Upper lobe of left lung (tissue), 6 donors: ENCODE data around the gene ELN. TPM values are rescaled to one million over a fixed set of nuclear protein-coding genes. Genes with fewer than 3 reads are reported as not detected.
A peak's percentile ranks its signal among the peaks of the same experiment; 100 is the strongest.

ENCODE experiments used
- ATAC-seq, 2 donors: fragments of 200-7000 bp; cut with Tn5 transposase; one replicate each; pipeline ENCODE4 v1.9.1; 2022; ENCODE audit warnings: mild to moderate bottlenecking in 2 of 2, moderate library complexity in 2 of 2; ENCODE audit not compliant: low FRiP score in 2 of 2
- DNase-seq, 2 donors: peaks; one replicate each; pipeline ENCODE4 v3.0.0-alpha.2; 2019 to 2020
- H3K27ac ChIP-seq, 4 donors: fragments of 200-600 bp; sonication (generic); one replicate each; pipeline ENCODE4 v1.5.1; 2016 to 2019
- H3K27me3 ChIP-seq, 4 donors: fragments of 200-600 bp; sonication (generic); one replicate each; pipeline ENCODE4 v1.5.1; 2017 to 2019
- H3K36me3 ChIP-seq, 4 donors: fragments of 200-600 bp; sonication (generic); one replicate each; pipeline ENCODE4 v1.5.1; 2016 to 2019
- H3K4me1 ChIP-seq, 4 donors: fragments of 200-600 bp; sonication (generic); one replicate each; pipeline ENCODE4 v1.5.1; 2018 to 2019
- H3K4me3 ChIP-seq, 4 donors: fragments of 200-600 bp; sonication (generic); one replicate each; pipeline ENCODE4 v1.5.1; 2017 to 2019; ENCODE audit warnings: mild to moderate bottlenecking in 2 of 4, moderate library complexity in 1 of 4
- H3K9me3 ChIP-seq, 4 donors: fragments of 200-600 bp; sonication (generic); one replicate each; pipeline ENCODE4 v1.5.1; 2018 to 2019
- EP300 ChIP-seq, 4 donors: sonication (generic); formaldehyde crosslinking; IDR thresholded peaks; one replicate each; pipeline ENCODE4 v1.5.1; 2017; ENCODE audit warnings: antibody characterized with exemption in 4 of 4, control low read depth in 2 of 4
- POLR2A ChIP-seq, 4 donors: fragments of 450-650 bp; IDR thresholded peaks; one replicate each; pipeline ENCODE4 v1.5.1; 2016 to 2017; ENCODE audit warnings: antibody characterized with exemption in 4 of 4, mild to moderate bottlenecking in 2 of 4
- POLR2AphosphoS5 ChIP-seq, 2 donors: sonication (generic); formaldehyde crosslinking; IDR thresholded peaks; one replicate each; pipeline ENCODE4 v1.5.1; 2017; ENCODE audit warnings: antibody characterized with exemption in 2 of 2
- WGBS, 2 donors: methylation state at CpG; one replicate each; pipeline ENCODE4 v1.1.5; 2017 to 2018; 5-methylcytosine and 5-hydroxymethylcytosine counted together
- total RNA-seq, 6 donors: library from RNA; depleted of rRNA in 4 of 6; stranded (reverse); fragments of >200 nt in 4 of 6; gene quantifications; one replicate each; pipeline versions ENCODE4 v1.1.0 to v1.2.1, GENCODE V29; 2016 to 2021
- TF ChIP-seq, protein P1 (sequence below), 6 experiments: fragments of 450-650 bp in 4 of 6; fragments of 200-600 bp in 2 of 6; sonication (generic) in 2 of 6; IDR thresholded peaks; one replicate each; pipeline ENCODE4 v1.5.1; 2016 to 2019; ENCODE audit warnings: antibody characterized with exemption in 6 of 6
- donor health status: DM: no; HTN: no; CAD: no; lungs with moderate emphysema.
- donor health status: DM: no; HTN: yes; CAD: no; lungs with severe emphysema.

ELN gene
- total RNA-seq, 6 donors from 2014 or later, result 24.4 to 582 (median 229) TPM

DNA sequence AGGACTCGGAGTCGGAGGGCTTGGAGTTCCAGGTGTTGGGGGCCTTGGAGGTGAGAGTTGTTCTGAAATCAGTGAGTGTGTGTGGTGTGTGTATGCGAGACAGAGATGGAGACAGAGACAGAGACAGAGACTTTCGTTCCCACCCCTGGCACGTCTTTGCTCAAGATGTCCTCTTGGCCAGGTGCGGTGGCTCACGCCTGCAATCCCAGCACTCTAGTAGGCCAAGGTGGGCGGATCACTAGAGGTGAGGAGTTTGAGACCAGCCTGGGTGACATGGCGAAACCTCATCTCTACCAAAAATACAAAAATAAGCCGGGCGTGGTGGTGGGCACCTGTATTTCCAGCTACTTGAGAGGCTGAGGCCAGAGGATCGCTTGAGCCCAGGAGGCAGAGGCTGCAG is 35.7 kb downstream of the ELN start:
- Histone ChIP-seq H3K27ac (no peak overlapping the region), H3K4me1 (peaks cover 3 to 33% (median 18%) of the 10 kb centered on the region in 4 donors), H3K36me3 (peaks cover 0 to 22% (median 0%) of the 10 kb centered on the region in 4 donors), H3K27me3 (no peaks in the 10 kb centered on the region), H3K9me3 (no peaks in the 10 kb centered on the region), H3K4me3 (no peak overlapping the region)
- TF ChIP-seq, protein P1, sequence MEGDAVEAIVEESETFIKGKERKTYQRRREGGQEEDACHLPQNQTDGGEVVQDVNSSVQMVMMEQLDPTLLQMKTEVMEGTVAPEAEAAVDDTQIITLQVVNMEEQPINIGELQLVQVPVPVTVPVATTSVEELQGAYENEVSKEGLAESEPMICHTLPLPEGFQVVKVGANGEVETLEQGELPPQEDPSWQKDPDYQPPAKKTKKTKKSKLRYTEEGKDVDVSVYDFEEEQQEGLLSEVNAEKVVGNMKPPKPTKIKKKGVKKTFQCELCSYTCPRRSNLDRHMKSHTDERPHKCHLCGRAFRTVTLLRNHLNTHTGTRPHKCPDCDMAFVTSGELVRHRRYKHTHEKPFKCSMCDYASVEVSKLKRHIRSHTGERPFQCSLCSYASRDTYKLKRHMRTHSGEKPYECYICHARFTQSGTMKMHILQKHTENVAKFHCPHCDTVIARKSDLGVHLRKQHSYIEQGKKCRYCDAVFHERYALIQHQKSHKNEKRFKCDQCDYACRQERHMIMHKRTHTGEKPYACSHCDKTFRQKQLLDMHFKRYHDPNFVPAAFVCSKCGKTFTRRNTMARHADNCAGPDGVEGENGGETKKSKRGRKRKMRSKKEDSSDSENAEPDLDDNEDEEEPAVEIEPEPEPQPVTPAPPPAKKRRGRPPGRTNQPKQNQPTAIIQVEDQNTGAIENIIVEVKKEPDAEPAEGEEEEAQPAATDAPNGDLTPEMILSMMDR (IDR thresholded peaks at IDR 0.05), result no peak
- TF ChIP-seq POLR2A (IDR thresholded peaks at IDR 0.05), result no peak
- TF ChIP-seq POLR2AphosphoS5 (IDR thresholded peaks at IDR 0.05), result no peak
- TF ChIP-seq EP300 (IDR thresholded peaks at IDR 0.05), result no peak
- ATAC-seq (no peak), DNase-seq (no peak)
- 97 to 98% methylated on average over 12 of the region's 12 CpGs for WGBS, 2 donors

DNA sequence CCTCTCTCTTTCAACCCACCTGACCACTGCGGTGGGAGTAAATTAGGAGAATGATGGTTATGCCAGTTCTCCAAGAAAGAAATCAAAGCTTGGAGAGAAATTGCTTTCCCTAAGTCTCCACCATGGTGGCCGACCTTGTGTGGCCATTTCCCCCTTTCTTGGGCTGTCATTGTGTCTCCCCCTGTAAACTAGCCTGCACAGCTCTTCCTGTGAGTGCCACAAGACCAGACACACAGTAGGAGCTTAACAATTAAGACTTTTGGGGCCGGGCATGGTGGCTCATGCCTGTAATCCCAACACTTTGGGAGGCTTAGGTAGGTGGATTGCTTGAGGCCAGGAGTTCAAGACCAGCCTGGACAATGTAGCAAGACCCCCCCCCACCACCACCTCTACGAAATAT is 36.7 kb downstream of the ELN start:
- peaks cover 0 to 13% (median 0%) of the 10 kb centered on the region in 4 donors for H3K36me3 ChIP-seq

DNA sequence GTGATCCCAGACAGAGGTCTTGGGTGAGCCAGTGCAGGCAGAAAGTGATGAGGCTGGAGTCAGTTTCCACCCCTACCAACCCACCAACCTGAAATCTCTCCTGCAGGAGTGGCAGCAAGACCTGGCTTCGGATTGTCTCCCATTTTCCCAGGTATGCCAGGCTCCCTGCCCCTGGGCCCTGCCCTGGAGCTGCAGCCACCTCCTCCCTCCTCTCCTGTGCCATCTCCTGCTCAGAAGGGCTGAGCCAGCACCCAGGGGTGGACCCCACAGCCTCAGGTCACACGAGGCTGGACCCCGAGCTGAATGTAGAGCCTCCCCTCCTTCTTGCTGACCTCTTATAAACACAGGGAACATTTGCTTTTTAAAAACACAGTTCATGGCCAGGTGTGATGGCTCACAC is 38.7 kb downstream of the ELN start:
- DNase-seq, result peak in 1 of 2 donors; percentile 29
- H3K27ac ChIP-seq, result no peak overlapping the region
- H3K27me3 ChIP-seq, result no peaks in the 10 kb centered on the region
- WGBS, 2 donors, result 81 to 91% methylated on average over 3 of the region's 3 CpGs
- ATAC-seq, result no peak
- TF ChIP-seq EP300 (IDR thresholded peaks at IDR 0.05) (no peak), POLR2AphosphoS5 (IDR thresholded peaks at IDR 0.05) (no peak), POLR2A (IDR thresholded peaks at IDR 0.05) (no peak)
- TF ChIP-seq, protein P1 (IDR thresholded peaks at IDR 0.05), result no peak
- H3K4me1 ChIP-seq, result peaks cover 3 to 13% (median 9%) of the 10 kb centered on the region in 4 donors
- H3K36me3 ChIP-seq, result peaks cover 0 to 4% (median 0%) of the 10 kb centered on the region in 4 donors
- no peaks in the 10 kb centered on the region for H3K9me3 ChIP-seq
- no peak overlapping the region for H3K4me3 ChIP-seq

More for the DNA sequence above, 36.7 kb downstream of the ELN start:
- DNase-seq (no peak), ATAC-seq (no peak)
- Histone ChIP-seq H3K9me3 (no peaks in the 10 kb centered on the region), H3K27ac (no peak overlapping the region), H3K4me3 (no peak overlapping the region), H3K4me1 (peaks cover 3 to 28% (median 15%) of the 10 kb centered on the region in 4 donors), H3K27me3 (no peaks in the 10 kb centered on the region)
- TF ChIP-seq POLR2A (IDR thresholded peaks at IDR 0.05) (no peak), POLR2AphosphoS5 (IDR thresholded peaks at IDR 0.05) (no peak), EP300 (IDR thresholded peaks at IDR 0.05) (no peak)
- TF ChIP-seq, protein P1 (IDR thresholded peaks at IDR 0.05), result no peak
- 92 to 94% methylated on average over 4 of the region's 4 CpGs for WGBS, 2 donors

DNA sequence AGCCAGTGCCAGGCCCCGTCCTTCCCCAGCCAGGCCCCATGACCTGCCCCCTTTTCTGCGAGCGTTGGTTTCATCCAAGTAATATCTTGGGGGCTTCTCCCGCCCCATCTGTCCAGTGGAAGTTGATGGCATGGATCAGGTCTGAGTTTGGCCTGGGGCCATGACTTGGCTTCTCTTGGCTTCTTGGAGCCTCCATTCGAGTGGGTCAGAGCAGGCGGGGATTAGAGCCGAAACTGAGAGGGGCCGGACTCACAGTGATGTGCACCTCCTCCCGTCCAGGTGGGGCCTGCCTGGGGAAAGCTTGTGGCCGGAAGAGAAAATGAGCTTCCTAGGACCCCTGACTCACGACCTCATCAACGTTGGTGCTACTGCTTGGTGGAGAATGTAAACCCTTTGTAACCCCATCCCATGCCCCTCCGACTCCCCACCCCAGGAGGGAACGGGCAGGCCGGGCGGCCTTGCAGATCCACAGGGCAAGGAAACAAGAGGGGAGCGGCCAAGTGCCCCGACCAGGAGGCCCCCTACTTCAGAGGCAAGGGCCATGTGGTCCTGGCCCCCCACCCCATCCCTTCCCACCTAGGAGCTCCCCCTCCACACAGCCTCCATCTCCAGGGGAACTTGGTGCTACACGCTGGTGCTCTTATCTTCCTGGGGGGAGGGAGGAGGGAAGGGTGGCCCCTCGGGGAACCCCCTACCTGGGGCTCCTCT is 40.6 kb downstream of the ELN start:
- Histone ChIP-seq H3K9me3 (no peaks in the 10 kb centered on the region), H3K4me1 (no peaks in the 10 kb centered on the region), H3K4me3 (no peak overlapping the region), H3K27me3 (no peaks in the 10 kb centered on the region), H3K27ac (no peak overlapping the region), H3K36me3 (no peaks in the 10 kb centered on the region)
- ATAC-seq, result no peak
- TF ChIP-seq, protein P1 (IDR thresholded peaks at IDR 0.05), result no peak
- peak in 1 of 2 donors; percentile 69 for DNase-seq
- 85 to 86% methylated on average over 20 of the region's 20 CpGs for WGBS, 2 donors

DNA sequence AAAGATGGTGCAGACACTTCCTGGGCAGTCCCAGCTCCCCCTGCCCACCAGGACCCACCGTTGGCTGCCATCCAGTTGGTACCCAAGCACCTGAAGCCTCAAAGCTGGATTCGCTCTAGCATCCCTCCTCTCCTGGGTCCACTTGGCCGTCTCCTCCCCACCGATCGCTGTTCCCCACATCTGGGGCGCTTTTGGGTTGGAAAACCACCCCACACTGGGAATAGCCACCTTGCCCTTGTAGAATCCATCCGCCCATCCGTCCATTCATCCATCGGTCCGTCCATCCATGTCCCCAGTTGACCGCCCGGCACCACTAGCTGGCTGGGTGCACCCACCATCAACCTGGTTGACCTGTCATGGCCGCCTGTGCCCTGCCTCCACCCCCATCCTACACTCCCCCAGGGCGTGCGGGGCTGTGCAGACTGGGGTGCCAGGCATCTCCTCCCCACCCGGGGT is 41.1 kb downstream of the ELN start:
- Histone ChIP-seq H3K36me3 (no peaks in the 10 kb centered on the region), H3K4me1 (no peaks in the 10 kb centered on the region), H3K27me3 (no peaks in the 10 kb centered on the region), H3K27ac (no peak overlapping the region), H3K4me3 (no peak overlapping the region), H3K9me3 (no peaks in the 10 kb centered on the region)
- TF ChIP-seq EP300 (IDR thresholded peaks at IDR 0.05) (no peak), POLR2AphosphoS5 (IDR thresholded peaks at IDR 0.05) (peak in 1 of 2 donors; percentile 10), POLR2A (IDR thresholded peaks at IDR 0.05) (no peak)
- TF ChIP-seq, protein P1 (IDR thresholded peaks at IDR 0.05), result no peak
- peak in 1 of 2 donors; percentile 50 for DNase-seq
- ATAC-seq, result no peak
- WGBS, 2 donors, result 90 to 94% methylated on average over 16 of the region's 16 CpGs
